HepG2 (cell line): Measurements from ENCODE around the gene DRC7. TPM values are rescaled to one million over a fixed set of nuclear protein-coding genes. Genes with fewer than 3 reads are reported as not detected.

Experiments
- ARNTL ChIP-seq: sonication (generic); formaldehyde crosslinking; IDR thresholded peaks from 2 replicates; pipeline ENCODE4 v1.4.0; 2020; ENCODE audit warnings: mild to moderate bottlenecking, missing genetic modification reagents
- ATRX ChIP-seq: sonication (generic); formaldehyde crosslinking; IDR thresholded peaks from 2 replicates; pipeline ENCODE4 v1.4.0; 2020; ENCODE audit warnings: missing genetic modification reagents, borderline replicate concordance
- BRD4 ChIP-seq: sonication (generic); formaldehyde crosslinking; IDR thresholded peaks from 2 replicates; pipeline ENCODE4 v1.4.0; 2020; ENCODE audit warnings: missing genetic modification reagents
- CREM ChIP-seq, 2 experiments: sonication (generic) in 1 of 2; formaldehyde crosslinking in 1 of 2; IDR thresholded peaks; 2 replicates each; pipeline versions ENCODE4 v1.4.0 to v1.6.1; 2016 to 2020; ENCODE audit warnings: antibody characterized with exemption in 1 of 2, mild to moderate bottlenecking in 1 of 2, missing genetic modification reagents in 1 of 2
- FLYWCH1 ChIP-seq: sonication (generic); formaldehyde crosslinking; IDR thresholded peaks from 2 replicates; pipeline ENCODE4 v1.8.1; 2023; ENCODE audit warnings: mild to moderate bottlenecking, missing genetic modification reagents
- FOSL2 ChIP-seq: sonication (generic); formaldehyde crosslinking; IDR thresholded peaks from 2 replicates; pipeline ENCODE4 v1.4.0; 2020; ENCODE audit warnings: missing genetic modification reagents
- HNF4A ChIP-seq: sonication (generic); formaldehyde crosslinking; IDR thresholded peaks from 2 replicates; pipeline ENCODE4 v1.4.0; 2020; ENCODE audit warnings: missing genetic modification reagents
- HOXA3 ChIP-seq: sonication (generic); formaldehyde crosslinking; IDR thresholded peaks from 2 replicates; pipeline ENCODE4 v1.5.0; 2020; ENCODE audit warnings: missing genetic modification reagents
- KDM2A ChIP-seq: sonication (generic); formaldehyde crosslinking; IDR thresholded peaks from 2 replicates; pipeline ENCODE4 v1.4.0; 2020; ENCODE audit warnings: low read depth, missing genetic modification reagents, borderline replicate concordance
- KLF16 ChIP-seq, 2 experiments: sonication (generic) in 1 of 2; formaldehyde crosslinking in 1 of 2; IDR thresholded peaks; 2 replicates each; pipeline versions ENCODE4 v1.6.1 to v1.8.0; 2016 to 2023; ENCODE audit warnings: missing genetic modification reagents in 2 of 2, missing compliant biosample characterization in 1 of 2
- KMT2A ChIP-seq: sonication (generic); formaldehyde crosslinking; IDR thresholded peaks from 2 replicates; pipeline ENCODE4 v1.4.0; 2020; ENCODE audit warnings: missing genetic modification reagents
- MED1 ChIP-seq: sonication (generic); formaldehyde crosslinking; IDR thresholded peaks from 2 replicates; pipeline ENCODE4 v1.4.0; 2020; ENCODE audit warnings: missing genetic modification reagents
- MIXL1 ChIP-seq: IDR thresholded peaks from 2 replicates; pipeline ENCODE4 v1.6.1; 2016
- NCOA5 ChIP-seq: sonication (generic); formaldehyde crosslinking; IDR thresholded peaks from 2 replicates; pipeline ENCODE4 v1.4.0; 2020; ENCODE audit warnings: missing genetic modification reagents
- NFE2L2 ChIP-seq: fragments of 150-350 bp; IDR thresholded peaks from 2 replicates; pipeline ENCODE4 v1.6.1; 2014; ENCODE audit warnings: low read length
- NFKB2 ChIP-seq: sonication (generic); formaldehyde crosslinking; IDR thresholded peaks from 2 replicates; pipeline ENCODE4 v1.4.0; 2020; ENCODE audit warnings: missing genetic modification reagents, borderline replicate concordance
- PHF20 ChIP-seq: sonication (generic); formaldehyde crosslinking; IDR thresholded peaks from 2 replicates; pipeline ENCODE4 v1.5.0; 2020; ENCODE audit warnings: mild to moderate bottlenecking, missing genetic modification reagents
- REST ChIP-seq, 2 experiments: IDR thresholded peaks; 2 replicates each; pipeline ENCODE4 v1.6.1; 2011 to 2012; ENCODE audit warnings: low read length in 2 of 2, borderline replicate concordance in 1 of 2, low read depth in 1 of 2, mild to moderate bottlenecking in 1 of 2, moderate library complexity in 1 of 2
- SATB2 ChIP-seq: sonication (generic); formaldehyde crosslinking; IDR thresholded peaks from 2 replicates; pipeline ENCODE4 v1.5.0; 2020; ENCODE audit warnings: missing genetic modification reagents
- TEAD3 ChIP-seq: optimal IDR thresholded peaks from 2 replicates; pipeline ENCODE3; 2016; ENCODE audit warnings: borderline replicate concordance
- ZMYM3 ChIP-seq: sonication (generic); formaldehyde crosslinking; IDR thresholded peaks from 2 replicates; pipeline ENCODE4 v1.5.1; 2020; ENCODE audit warnings: mild to moderate bottlenecking, missing genetic modification reagents
- ZNF274 ChIP-seq: sonication (generic); formaldehyde crosslinking; IDR thresholded peaks from 2 replicates; pipeline ENCODE4 v1.5.1; 2020; ENCODE audit warnings: mild to moderate bottlenecking, missing genetic modification reagents
- ZNF3 ChIP-seq: IDR thresholded peaks from 2 replicates; pipeline ENCODE4 v1.7.0; 2017; ENCODE audit warnings: inconsistent platforms
- ZNF383 ChIP-seq: sonication (generic); formaldehyde crosslinking; IDR thresholded peaks from 2 replicates; pipeline ENCODE4 v1.4.0; 2020; ENCODE audit warnings: missing genetic modification reagents, mild to moderate bottlenecking, borderline replicate concordance
- ZNF484 ChIP-seq: sonication (generic); formaldehyde crosslinking; IDR thresholded peaks from 2 replicates; pipeline ENCODE4 v1.5.1; 2020; ENCODE audit warnings: mild to moderate bottlenecking, low read depth, missing genetic modification reagents, borderline replicate concordance
- ZNF556 ChIP-seq: sonication (generic); formaldehyde crosslinking; IDR thresholded peaks from 2 replicates; pipeline ENCODE4 v1.4.0; 2020; ENCODE audit warnings: mild to moderate bottlenecking, missing genetic modification reagents, borderline replicate concordance
- ZNF672 ChIP-seq: sonication (generic); formaldehyde crosslinking; IDR thresholded peaks from 2 replicates; pipeline ENCODE4 v1.8.1; 2022; ENCODE audit warnings: missing genetic modification reagents
- ZNF691 ChIP-seq: sonication (generic); formaldehyde crosslinking; IDR thresholded peaks from 2 replicates; pipeline ENCODE4 v1.4.0; 2020; ENCODE audit warnings: missing genetic modification reagents, low read depth, mild to moderate bottlenecking, borderline replicate concordance
- ZNF713 ChIP-seq: sonication (generic); formaldehyde crosslinking; IDR thresholded peaks from 2 replicates; pipeline ENCODE4 v1.4.0; 2020; ENCODE audit warnings: mild to moderate bottlenecking, missing genetic modification reagents
- polyA plus RNA-seq, 8 experiments: library from polyadenylated mRNA; depleted of rRNA in 3 of 8; stranded (reverse) in 7 of 8; unstranded in 1 of 8; fragments of >200 nt; fragmentation: Illumina TruSeq in 4 of 8; extraction: Trizol in 4 of 8; gene quantifications; 2 replicates each; pipeline versions ENCODE4 v1.2.1 to v1.2.3, GENCODE V29; 2011 to 2016; ENCODE audit warnings: low read depth in 4 of 8, missing spikeins in 1 of 8, mixed read lengths in 1 of 8; ENCODE audit not compliant: insufficient read depth in 1 of 8
- total RNA-seq, 5 experiments: library from RNA; depleted of rRNA; stranded (reverse); fragments of >200 nt; fragmentation: Illumina TruSeq; extraction: Trizol; gene quantifications; 2 replicates each; pipeline ENCODE4 v1.2.3, GENCODE V29; 2016; ENCODE audit warnings: low read depth in 1 of 5

Gene DRC7
- total and polyA plus RNA-seq, 2 of the 13 experiments (the other 11 are each of a cell fraction or from before 2014, with no cell fraction given): 2.7 to 3.4 TPM

- TF ChIP-seq KLF16 (CRISPR knock-in tag; IDR thresholded peaks at IDR 0.05) (peak in 1 of 2 experiments; percentile 56; a peak in 2 of 4 replicates), ZNF691 (CRISPR knock-in tag) (peak; percentile 89; the same call in 1 of the 2 replicates), ZMYM3 (CRISPR knock-in tag) (peak; percentile 63; the same call in 1 of the 2 replicates), FOSL2 (CRISPR knock-in tag) (peak; percentile 94), BRD4 (CRISPR knock-in tag) (peak; percentile 38; the same call in 1 of the 2 replicates), REST (IDR thresholded peaks at IDR 0.05; ENCODE audit: borderline replicate concordance in 1 of 2, low read depth in 1 of 2, low read length in 2 of 2) (peak in 1 of 2 experiments; percentile 44; a peak in 1 of 4 replicates), ZNF484 (CRISPR knock-in tag) (no peak), FLYWCH1 (CRISPR knock-in tag) (no peak), ARNTL (CRISPR knock-in tag) (peak; percentile 84), KMT2A (CRISPR knock-in tag) (0 out of 2 replicates have a peak, but pooled peaks have one; percentile 12), CREM (IDR thresholded peaks at IDR 0.05) (peak; percentile 90), CREM (CRISPR knock-in tag; IDR thresholded peaks at IDR 0.05) (no peak), NFE2L2 (no peak), ZNF672 (CRISPR knock-in tag) (no peak), NFKB2 (CRISPR knock-in tag) (peak; percentile 40; the same call in 1 of the 2 replicates), SATB2 (CRISPR knock-in tag) (no peak; the same call in 1 of the 2 replicates), ATRX (CRISPR knock-in tag) (no peak), MED1 (peak; percentile 96), KDM2A (CRISPR knock-in tag) (peak; percentile 93), TEAD3 (CRISPR knock-in tag) (peak; percentile 16), ZNF713 (no peak), HOXA3 (CRISPR knock-in tag) (peak; percentile 100), ZNF383 (CRISPR knock-in tag) (peak; percentile 81; the same call in 1 of the 2 replicates), PHF20 (peak; percentile 69), ZNF556 (peak; percentile 98), NCOA5 (CRISPR knock-in tag) (no peak), ZNF3 (CRISPR knock-in tag) (no peak), HNF4A (CRISPR knock-in tag) (peak; percentile 73), ZNF274 (peak; percentile 60), MIXL1 (peak; percentile 49; the same call in 1 of the 2 replicates)
These were observed 26.9 kb upstream of the DRC7 start (continued) for GRCh38 chr16:57667526-57668262.
